Measurements from ENCODE around the gene TICAM1.
"Not testable (repeated sequence)": the region's sequence is repeated elsewhere in the genome, so short reads cannot be mapped to it uniquely, and the experiment has no call there.

TICAM1 gene

GRCh38 chr19:4831304-4831978 is at the start of gene TICAM1:
TICAM1 (minus strand) TSS chr19:4831712; CDS start chr19:4818377, 13,335 bp downstream.
- DNase-seq: peak; percentile 65

- DNase-seq: no peak
Observed at GRCh38 chr19:4879041-4879440, 47.5 kb upstream of the TICAM1 start.

GRCh38 chr19:4878491-4878968 is 47.0 kb upstream of the TICAM1 start:
- no peak for DNase-seq

- DNase-seq: no peak
Observed at GRCh38 chr19:4877753-4878490, 46.4 kb upstream of the TICAM1 start.

- DNase-seq: no peak
Observed at GRCh38 chr19:4873930-4874329, 42.4 kb upstream of the TICAM1 start.

- DNase-seq: no peak
Observed at GRCh38 chr19:4871711-4872110, 40.2 kb upstream of the TICAM1 start.

GRCh38 chr19:4870025-4870700 is 38.7 kb upstream of the TICAM1 start:
- no peak for DNase-seq

- DNase-seq: no peak
Observed at GRCh38 chr19:4868286-4868834, 36.8 kb upstream of the TICAM1 start.

- peak; percentile 82 for DNase-seq
Observed at GRCh38 chr19:4867534-4868285, 36.2 kb upstream of the TICAM1 start, which contains the start of gene PLIN3. PLIN3 (minus strand) TSS chr19:4867667; CDS start chr19:4861394, 6,273 bp downstream.

GRCh38 chr19:4866595-4867424 is 35.3 kb upstream of the TICAM1 start:
- DNase-seq: peak; percentile 35

GRCh38 chr19:4861147-4861546 is 29.6 kb upstream of the TICAM1 start:
- no peak for DNase-seq

- DNase-seq: no peak
Observed at GRCh38 chr19:4859697-4860096, 28.2 kb upstream of the TICAM1 start.

- not testable (repeated sequence) for DNase-seq
Observed at GRCh38 chr19:4856468-4856867, 25.0 kb upstream of the TICAM1 start.

GRCh38 chr19:4853506-4853905 is 22.0 kb upstream of the TICAM1 start:
- not testable (repeated sequence) for DNase-seq

GRCh38 chr19:4852484-4852883 is 21.0 kb upstream of the TICAM1 start:
- no peak for DNase-seq

- peak; percentile 74 for DNase-seq
Observed at GRCh38 chr19:4851551-4852290, 20.2 kb upstream of the TICAM1 start.

- DNase-seq: no peak
Observed at GRCh38 chr19:4849019-4849418, 17.5 kb upstream of the TICAM1 start.

- DNase-seq: no peak
Observed at GRCh38 chr19:4847190-4847973, 15.9 kb upstream of the TICAM1 start.

- DNase-seq: not testable (repeated sequence)
Observed at GRCh38 chr19:4845975-4846374, 14.5 kb upstream of the TICAM1 start.
